ENCODE results near the gene GAD1. TPM values are rescaled to one million over a fixed set of nuclear protein-coding genes. Genes with fewer than 3 reads are reported as not detected.

The GAD1 gene
- total RNA-seq, 1 donor from 2014 or later = 0.34 TPM

DNA sequence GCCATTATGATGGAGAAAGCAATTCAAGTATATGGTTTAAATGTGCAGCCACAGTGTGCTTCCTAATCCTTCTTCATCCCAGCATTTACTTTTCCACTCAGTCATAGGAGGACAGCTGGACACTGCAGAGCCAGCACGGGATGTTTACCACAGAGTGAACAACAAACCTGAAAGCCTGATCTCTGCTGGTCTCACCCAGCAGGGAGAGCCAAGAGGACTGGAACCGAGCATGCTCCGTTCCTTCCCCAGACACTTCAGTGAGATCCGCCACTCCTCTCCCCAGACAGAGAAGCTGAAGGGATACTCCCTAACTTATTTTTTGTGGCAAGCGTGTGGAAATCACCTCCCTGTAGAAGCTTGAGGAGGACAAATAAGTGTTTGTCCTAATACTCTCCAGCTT lies 89.2 kb downstream of the GAD1 start:
- Mint-ChIP-seq H3K36me3 (peaks cover 5% of the 10 kb centered on the region), H3K27ac (no peak overlapping the region), H3K27me3 (ENCODE audit: low read depth) (peaks cover 6% of the 10 kb centered on the region), H3K4me1 (no peaks in the 10 kb centered on the region), H3K9me3 (peaks cover 16% of the 10 kb centered on the region), H3K4me3 (no peak overlapping the region)
- DNase-seq (ENCODE audit: low spot score in 2 of 2, unreplicated experiment in 2 of 2) = no peak
- TF ChIP-seq, protein P1, sequence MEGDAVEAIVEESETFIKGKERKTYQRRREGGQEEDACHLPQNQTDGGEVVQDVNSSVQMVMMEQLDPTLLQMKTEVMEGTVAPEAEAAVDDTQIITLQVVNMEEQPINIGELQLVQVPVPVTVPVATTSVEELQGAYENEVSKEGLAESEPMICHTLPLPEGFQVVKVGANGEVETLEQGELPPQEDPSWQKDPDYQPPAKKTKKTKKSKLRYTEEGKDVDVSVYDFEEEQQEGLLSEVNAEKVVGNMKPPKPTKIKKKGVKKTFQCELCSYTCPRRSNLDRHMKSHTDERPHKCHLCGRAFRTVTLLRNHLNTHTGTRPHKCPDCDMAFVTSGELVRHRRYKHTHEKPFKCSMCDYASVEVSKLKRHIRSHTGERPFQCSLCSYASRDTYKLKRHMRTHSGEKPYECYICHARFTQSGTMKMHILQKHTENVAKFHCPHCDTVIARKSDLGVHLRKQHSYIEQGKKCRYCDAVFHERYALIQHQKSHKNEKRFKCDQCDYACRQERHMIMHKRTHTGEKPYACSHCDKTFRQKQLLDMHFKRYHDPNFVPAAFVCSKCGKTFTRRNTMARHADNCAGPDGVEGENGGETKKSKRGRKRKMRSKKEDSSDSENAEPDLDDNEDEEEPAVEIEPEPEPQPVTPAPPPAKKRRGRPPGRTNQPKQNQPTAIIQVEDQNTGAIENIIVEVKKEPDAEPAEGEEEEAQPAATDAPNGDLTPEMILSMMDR (IDR thresholded peaks at IDR 0.05; ENCODE audit: unreplicated experiment) = no peak

Other genes with a start within 250 kb of the GAD1 start
- 2.2 to 4.6 TPM (median 2.7 TPM) in 3 replicates for gene SP5, start 101.5 kb upstream of the GAD1 start, total RNA-seq
- gene ERICH2, start 46.5 kb upstream of the GAD1 start, total RNA-seq = 0.47 to 1.1 TPM (median 0.94 TPM) in 3 replicates
- gene GORASP2, start 112.4 kb downstream of the GAD1 start, total RNA-seq = 85.5 to 91.1 TPM (median 86.8 TPM) in 3 replicates

All from mesothelial cell of epicardium (in vitro differentiated cells).